22Rv1 (cell line): ENCODE data around the gene LCOR.

Experiments
- CTCF ChIP-seq: fragments of 450-650 bp; IDR thresholded peaks from 2 replicates; pipeline ENCODE4 v1.5.1; 2017; ENCODE audit warnings: mild to moderate bottlenecking
- ZFX ChIP-seq: fragments of 450-650 bp; IDR thresholded peaks from 2 replicates; pipeline ENCODE4 v1.6.1; 2017; ENCODE audit warnings: antibody characterized with exemption, borderline replicate concordance

GRCh38 chr10:96913906-96914305 is 81.8 kb downstream of the LCOR start:
- TF ChIP-seq CTCF (no peak), ZFX (no peak)
